Measurements from ENCODE around the gene FUT2.
A peak's percentile ranks its signal among the peaks of the same experiment; 100 is the strongest.
"Not testable (repeated sequence)": the region's sequence is repeated elsewhere in the genome, so short reads cannot be mapped to it uniquely, and the experiment has no call there.

FUT2 gene

GRCh38 chr19:48695743-48696352 is at the start of gene FUT2:
FUT2 (plus strand) TSS chr19:48695971; CDS start chr19:48702957, 6,986 bp downstream.
- no peak for DNase-seq

- peak; percentile 86 for DNase-seq
Observed at GRCh38 chr19:48646001-48646721, 49.6 kb upstream of the FUT2 start, which contains the start of gene CA11. CA11 (minus strand) TSS chr19:48646187; CDS start chr19:48645632, 555 bp downstream.

GRCh38 chr19:48646722-48647216 is 49.0 kb upstream of the FUT2 start:
- no peak for DNase-seq

- DNase-seq = no peak
Observed at GRCh38 chr19:48648134-48648533, 47.6 kb upstream of the FUT2 start.

GRCh38 chr19:48650974-48651682 is 44.6 kb upstream of the FUT2 start:
- DNase-seq = no peak

GRCh38 chr19:48651683-48652048 is 44.1 kb upstream of the FUT2 start:
- no peak for DNase-seq

- DNase-seq = no peak
Observed at GRCh38 chr19:48654299-48655059, 41.3 kb upstream of the FUT2 start.

GRCh38 chr19:48656840-48657474 is 38.8 kb upstream of the FUT2 start:
- no peak for DNase-seq

- not testable (repeated sequence) for DNase-seq
Observed at GRCh38 chr19:48657828-48658227, 37.9 kb upstream of the FUT2 start.

GRCh38 chr19:48658483-48658882 is 37.3 kb upstream of the FUT2 start:
- DNase-seq = no peak

GRCh38 chr19:48659768-48660167 is 36.0 kb upstream of the FUT2 start:
- DNase-seq = no peak

GRCh38 chr19:48660852-48661710 is 34.7 kb upstream of the FUT2 start:
- DNase-seq = peak; percentile 75

GRCh38 chr19:48661711-48662090 is 34.1 kb upstream of the FUT2 start:
- DNase-seq = no peak

- no peak for DNase-seq
Observed at GRCh38 chr19:48663667-48664066, 32.1 kb upstream of the FUT2 start.

- DNase-seq = no peak
Observed at GRCh38 chr19:48664476-48664875, 31.3 kb upstream of the FUT2 start.

- no peak for DNase-seq
Observed at GRCh38 chr19:48665786-48666185, 30.0 kb upstream of the FUT2 start.

GRCh38 chr19:48668332-48668731 is 27.4 kb upstream of the FUT2 start:
- DNase-seq = no peak

- no peak for DNase-seq
Observed at GRCh38 chr19:48668761-48669160, 27.0 kb upstream of the FUT2 start.

GRCh38 chr19:48669903-48670668 is 25.7 kb upstream of the FUT2 start:
- no peak for DNase-seq

- no peak for DNase-seq
Observed at GRCh38 chr19:48670699-48671445, 24.9 kb upstream of the FUT2 start.
